ENCODE data around the gene SLC36A1.

DNA sequence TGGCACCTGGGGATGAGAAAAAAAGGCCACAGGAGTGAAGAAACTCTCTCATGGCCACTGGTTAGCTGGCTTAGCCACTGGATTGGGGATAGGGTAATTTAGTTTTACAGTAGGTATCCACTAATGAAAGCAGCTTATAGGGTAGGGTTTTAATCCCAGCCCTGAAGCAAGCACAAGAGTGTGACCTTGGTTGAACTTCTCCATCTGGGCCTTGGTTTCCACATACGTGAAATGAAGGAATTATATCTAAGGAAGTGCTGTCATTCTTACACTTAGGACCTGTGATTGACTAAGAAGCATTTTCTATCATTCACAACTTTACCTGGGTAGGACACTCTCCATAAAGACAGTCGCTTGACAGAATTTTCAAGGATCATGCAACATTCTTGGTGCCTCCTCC is 94.2 kb downstream of the SLC36A1 start:
- no peak for TF ChIP-seq EZH2 (IDR thresholded peaks at IDR 0.05; ENCODE audit: borderline replicate concordance, low read length)
- TF ChIP-seq, protein P1, sequence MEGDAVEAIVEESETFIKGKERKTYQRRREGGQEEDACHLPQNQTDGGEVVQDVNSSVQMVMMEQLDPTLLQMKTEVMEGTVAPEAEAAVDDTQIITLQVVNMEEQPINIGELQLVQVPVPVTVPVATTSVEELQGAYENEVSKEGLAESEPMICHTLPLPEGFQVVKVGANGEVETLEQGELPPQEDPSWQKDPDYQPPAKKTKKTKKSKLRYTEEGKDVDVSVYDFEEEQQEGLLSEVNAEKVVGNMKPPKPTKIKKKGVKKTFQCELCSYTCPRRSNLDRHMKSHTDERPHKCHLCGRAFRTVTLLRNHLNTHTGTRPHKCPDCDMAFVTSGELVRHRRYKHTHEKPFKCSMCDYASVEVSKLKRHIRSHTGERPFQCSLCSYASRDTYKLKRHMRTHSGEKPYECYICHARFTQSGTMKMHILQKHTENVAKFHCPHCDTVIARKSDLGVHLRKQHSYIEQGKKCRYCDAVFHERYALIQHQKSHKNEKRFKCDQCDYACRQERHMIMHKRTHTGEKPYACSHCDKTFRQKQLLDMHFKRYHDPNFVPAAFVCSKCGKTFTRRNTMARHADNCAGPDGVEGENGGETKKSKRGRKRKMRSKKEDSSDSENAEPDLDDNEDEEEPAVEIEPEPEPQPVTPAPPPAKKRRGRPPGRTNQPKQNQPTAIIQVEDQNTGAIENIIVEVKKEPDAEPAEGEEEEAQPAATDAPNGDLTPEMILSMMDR (IDR thresholded peaks at IDR 0.05; ENCODE audit: low read length), result no peak
